ENCODE data around the gene GALNT10. TPM values are rescaled to one million over a fixed set of nuclear protein-coding genes. Genes with fewer than 3 reads are reported as not detected.

The GALNT10 gene
- polyA plus RNA-seq, 1 experiment, result 93.1 TPM

DNA sequence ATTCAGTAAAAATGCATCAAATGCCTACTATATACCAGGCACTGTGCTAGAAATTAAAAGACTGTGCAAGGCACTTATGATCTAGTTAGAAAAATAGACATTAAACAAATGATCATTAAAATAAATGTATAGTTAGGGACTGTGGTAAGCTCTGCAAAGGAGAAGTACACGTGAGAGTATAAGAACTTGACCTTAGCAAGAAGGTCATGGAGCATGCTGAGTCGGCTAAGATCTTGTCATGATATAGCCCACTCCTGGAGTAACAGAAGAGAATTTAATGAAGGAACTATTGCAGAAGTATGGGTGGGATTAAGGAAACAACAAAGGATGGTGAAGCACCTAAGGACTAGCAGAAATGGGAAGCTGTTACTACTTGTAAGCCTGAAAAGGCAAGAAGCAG is 231.8 kb downstream of the GALNT10 start:
- H3K9me3 ChIP-seq (ENCODE audit: control insufficient read depth, insufficient read depth, low read length), result no peaks in the 10 kb centered on the region
- H3K27me3 ChIP-seq (ENCODE audit: control insufficient read depth, insufficient read depth, low read length), result no peaks in the 10 kb centered on the region
- CTCF ChIA-PET, result interaction anchor here (0.5 to 2.0 kb wide), 4 partner anchors 17 to 505 kb away, joined by 3 to 5 read pairs (median 3); no protein-coding TSS in a partner anchor
- POLR2A ChIA-PET, result no interaction called here
- no peak overlapping the region for H3K27ac ChIP-seq (ENCODE audit: low read depth, low read length)
- TF ChIP-seq, protein P1, sequence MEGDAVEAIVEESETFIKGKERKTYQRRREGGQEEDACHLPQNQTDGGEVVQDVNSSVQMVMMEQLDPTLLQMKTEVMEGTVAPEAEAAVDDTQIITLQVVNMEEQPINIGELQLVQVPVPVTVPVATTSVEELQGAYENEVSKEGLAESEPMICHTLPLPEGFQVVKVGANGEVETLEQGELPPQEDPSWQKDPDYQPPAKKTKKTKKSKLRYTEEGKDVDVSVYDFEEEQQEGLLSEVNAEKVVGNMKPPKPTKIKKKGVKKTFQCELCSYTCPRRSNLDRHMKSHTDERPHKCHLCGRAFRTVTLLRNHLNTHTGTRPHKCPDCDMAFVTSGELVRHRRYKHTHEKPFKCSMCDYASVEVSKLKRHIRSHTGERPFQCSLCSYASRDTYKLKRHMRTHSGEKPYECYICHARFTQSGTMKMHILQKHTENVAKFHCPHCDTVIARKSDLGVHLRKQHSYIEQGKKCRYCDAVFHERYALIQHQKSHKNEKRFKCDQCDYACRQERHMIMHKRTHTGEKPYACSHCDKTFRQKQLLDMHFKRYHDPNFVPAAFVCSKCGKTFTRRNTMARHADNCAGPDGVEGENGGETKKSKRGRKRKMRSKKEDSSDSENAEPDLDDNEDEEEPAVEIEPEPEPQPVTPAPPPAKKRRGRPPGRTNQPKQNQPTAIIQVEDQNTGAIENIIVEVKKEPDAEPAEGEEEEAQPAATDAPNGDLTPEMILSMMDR (IDR thresholded peaks at IDR 0.05; ENCODE audit: low read depth, low read length), result no peak
- no peak overlapping the region for H3K4me3 ChIP-seq (ENCODE audit: low read depth, low read length)
- DNase-seq (ENCODE audit: low read depth, low spot score), result no peak

DNA sequence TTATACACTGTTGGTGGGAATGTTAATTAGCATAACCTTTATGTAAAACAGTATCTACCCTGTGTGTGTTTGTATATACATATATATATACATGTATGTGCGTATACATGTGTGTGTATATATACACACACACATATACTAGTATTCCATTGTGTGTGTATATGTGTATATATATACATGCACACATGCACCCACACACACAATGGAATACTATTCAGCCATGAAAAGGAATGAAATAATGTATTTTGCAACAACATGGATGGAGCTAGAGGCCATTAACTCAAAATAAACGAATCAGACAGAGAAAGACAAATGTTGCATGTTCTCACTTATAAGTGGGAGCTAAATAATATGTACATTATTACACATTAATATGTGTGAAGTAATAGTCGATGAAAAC is 237.7 kb downstream of the GALNT10 start:
- no peak overlapping the region for H3K27ac ChIP-seq (ENCODE audit: low read depth, low read length)
- no peak for DNase-seq (ENCODE audit: low read depth, low spot score)
- TF ChIP-seq, protein P1 (IDR thresholded peaks at IDR 0.05; ENCODE audit: low read depth, low read length), result no peak
- CTCF ChIA-PET, result interaction anchor here (1.4 kb wide), 1 partner anchor 40 kb away, joined by 3 read pairs; no protein-coding TSS in a partner anchor
- POLR2A ChIA-PET, result no interaction called here
- no peaks in the 10 kb centered on the region for H3K27me3 ChIP-seq (ENCODE audit: control insufficient read depth, insufficient read depth, low read length)
- no peaks in the 10 kb centered on the region for H3K9me3 ChIP-seq (ENCODE audit: control insufficient read depth, insufficient read depth, low read length)
- H3K4me3 ChIP-seq (ENCODE audit: low read depth, low read length), result no peak overlapping the region

DNA sequence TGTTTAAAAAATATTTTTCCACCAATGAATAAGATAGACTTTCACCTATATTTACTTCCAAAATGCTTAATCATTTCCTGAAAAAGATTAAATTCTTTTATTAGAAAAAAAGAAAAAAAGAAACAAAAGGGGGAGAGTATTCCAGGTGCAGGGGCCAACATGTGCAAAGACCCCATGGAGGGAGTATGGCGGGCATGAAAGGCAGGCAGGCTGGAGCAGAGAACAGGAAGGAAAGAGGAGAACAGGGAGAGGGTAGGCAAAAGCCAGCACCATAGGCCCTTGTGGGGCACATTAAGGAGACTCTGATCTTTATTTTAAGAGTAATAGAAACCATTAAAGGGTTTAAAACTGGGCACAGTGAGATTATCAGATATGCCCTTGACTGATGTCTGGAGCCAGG is 238.8 kb downstream of the GALNT10 start:
- no peak for DNase-seq (ENCODE audit: low read depth, low spot score)
- CTCF ChIA-PET, result interaction anchor here (1.4 kb wide), 1 partner anchor 39 kb away, joined by 3 read pairs; no protein-coding TSS in a partner anchor
- Histone ChIP-seq H3K4me3 (ENCODE audit: low read depth, low read length) (no peak overlapping the region), H3K9me3 (ENCODE audit: control insufficient read depth, insufficient read depth, low read length) (no peaks in the 10 kb centered on the region), H3K27me3 (ENCODE audit: control insufficient read depth, insufficient read depth, low read length) (no peaks in the 10 kb centered on the region), H3K27ac (ENCODE audit: low read depth, low read length) (no peak overlapping the region)
- POLR2A ChIA-PET, result no interaction called here
- TF ChIP-seq, protein P1 (IDR thresholded peaks at IDR 0.05; ENCODE audit: low read depth, low read length), result no peak

DNA sequence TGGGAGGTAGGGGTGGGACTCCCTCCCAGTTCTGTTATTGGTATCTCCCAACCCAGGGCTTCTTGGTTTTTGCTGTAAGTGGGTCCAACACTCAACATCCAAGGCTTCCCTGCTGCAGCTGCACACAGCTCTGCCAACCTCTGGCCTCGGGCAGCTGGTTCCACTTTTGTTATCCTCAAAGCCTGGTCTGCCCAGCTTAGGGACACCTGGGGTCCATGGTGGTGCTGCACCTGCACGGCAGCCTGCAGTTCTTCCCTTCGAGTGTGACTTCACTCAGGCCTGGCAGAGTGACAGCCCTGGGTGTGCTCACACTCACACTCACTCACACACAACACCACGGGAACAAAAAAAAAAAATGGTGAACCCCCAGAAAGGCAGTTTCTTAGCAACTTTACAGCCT is 239.9 kb downstream of the GALNT10 start:
- Histone ChIP-seq H3K4me3 (ENCODE audit: low read depth, low read length) (no peak overlapping the region), H3K9me3 (ENCODE audit: control insufficient read depth, insufficient read depth, low read length) (no peaks in the 10 kb centered on the region), H3K27me3 (ENCODE audit: control insufficient read depth, insufficient read depth, low read length) (no peaks in the 10 kb centered on the region), H3K27ac (ENCODE audit: low read depth, low read length) (no peak overlapping the region)
- TF ChIP-seq, protein P1 (IDR thresholded peaks at IDR 0.05; ENCODE audit: low read depth, low read length), result no peak
- no peak for DNase-seq (ENCODE audit: low read depth, low spot score)
- CTCF ChIA-PET, result no interaction called here
- POLR2A ChIA-PET, result no interaction called here

DNA sequence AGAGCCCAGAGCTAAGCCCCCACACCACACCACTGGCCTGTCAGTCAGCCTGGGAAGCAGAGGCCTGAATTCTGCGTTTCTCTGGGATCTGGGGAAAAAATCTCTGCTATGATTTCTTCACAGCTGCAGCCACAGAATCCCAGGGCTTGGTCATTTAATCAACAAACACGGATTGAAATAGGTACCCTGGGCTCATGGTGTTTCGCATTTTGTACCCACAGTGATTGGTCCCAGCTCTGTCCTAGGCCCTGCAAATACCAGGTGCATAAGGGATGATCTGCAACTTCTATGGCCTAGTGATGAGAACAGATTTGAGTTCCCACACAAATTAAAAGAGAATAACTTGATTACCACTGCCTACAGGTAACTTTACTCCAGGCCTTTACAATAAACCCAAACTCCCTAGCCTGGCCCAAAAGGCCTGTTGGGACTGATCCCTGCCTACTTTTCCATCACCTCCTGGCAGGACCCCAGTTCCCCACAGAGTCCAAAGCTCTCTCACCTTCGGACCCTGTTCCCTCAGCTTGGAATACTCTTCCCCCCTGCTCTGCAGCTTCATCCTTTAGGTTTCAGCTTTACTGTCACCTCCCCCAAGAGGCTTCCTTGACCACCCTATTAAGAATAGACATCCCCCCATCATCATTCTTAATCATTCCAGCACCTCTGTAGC is 240.6 kb downstream of the GALNT10 start:
- TF ChIP-seq, protein P1 (IDR thresholded peaks at IDR 0.05; ENCODE audit: low read depth, low read length), result no peak
- DNase-seq (ENCODE audit: low read depth, low spot score), result no peak
- POLR2A ChIA-PET, result no interaction called here
- CTCF ChIA-PET, result no interaction called here
- no peak overlapping the region for H3K4me3 ChIP-seq (ENCODE audit: low read depth, low read length)
- no peaks in the 10 kb centered on the region for H3K27me3 ChIP-seq (ENCODE audit: control insufficient read depth, insufficient read depth, low read length)
- H3K27ac ChIP-seq (ENCODE audit: low read depth, low read length), result no peak overlapping the region
- no peaks in the 10 kb centered on the region for H3K9me3 ChIP-seq (ENCODE audit: control insufficient read depth, insufficient read depth, low read length)
